GM18858 (cell line): ENCODE measurements around the gene IFNGR2.
"Not testable (repeated sequence)": the region's sequence is repeated elsewhere in the genome, so short reads cannot be mapped to it uniquely, and the experiment has no call there.

Source experiments
- ATAC-seq: cut with Tn5 transposase; IDR thresholded peaks from one replicate; pipeline ENCODE4 v1.9.1; 2021; ENCODE audit not compliant: unreplicated experiment

IFNGR2 gene

DNA sequence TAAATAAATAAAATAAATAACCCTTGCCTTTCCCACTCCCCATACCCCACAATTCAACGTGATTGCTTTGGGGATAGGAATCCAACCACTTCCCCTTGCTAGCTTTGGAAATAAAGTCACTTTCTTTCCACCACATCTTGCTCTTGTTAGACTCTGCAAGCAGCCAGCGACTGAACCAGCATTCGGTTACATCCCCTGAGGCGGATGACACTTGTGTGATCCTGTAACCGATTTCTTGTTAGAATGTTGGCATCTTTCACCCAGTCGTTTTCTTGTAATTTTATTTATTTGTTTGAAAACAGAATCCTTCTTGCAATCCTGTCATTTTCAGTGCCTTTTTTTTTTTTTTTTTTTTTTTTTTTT is 1.6 kb upstream of the IFNGR2 start:
- ATAC-seq: no peak

DNA sequence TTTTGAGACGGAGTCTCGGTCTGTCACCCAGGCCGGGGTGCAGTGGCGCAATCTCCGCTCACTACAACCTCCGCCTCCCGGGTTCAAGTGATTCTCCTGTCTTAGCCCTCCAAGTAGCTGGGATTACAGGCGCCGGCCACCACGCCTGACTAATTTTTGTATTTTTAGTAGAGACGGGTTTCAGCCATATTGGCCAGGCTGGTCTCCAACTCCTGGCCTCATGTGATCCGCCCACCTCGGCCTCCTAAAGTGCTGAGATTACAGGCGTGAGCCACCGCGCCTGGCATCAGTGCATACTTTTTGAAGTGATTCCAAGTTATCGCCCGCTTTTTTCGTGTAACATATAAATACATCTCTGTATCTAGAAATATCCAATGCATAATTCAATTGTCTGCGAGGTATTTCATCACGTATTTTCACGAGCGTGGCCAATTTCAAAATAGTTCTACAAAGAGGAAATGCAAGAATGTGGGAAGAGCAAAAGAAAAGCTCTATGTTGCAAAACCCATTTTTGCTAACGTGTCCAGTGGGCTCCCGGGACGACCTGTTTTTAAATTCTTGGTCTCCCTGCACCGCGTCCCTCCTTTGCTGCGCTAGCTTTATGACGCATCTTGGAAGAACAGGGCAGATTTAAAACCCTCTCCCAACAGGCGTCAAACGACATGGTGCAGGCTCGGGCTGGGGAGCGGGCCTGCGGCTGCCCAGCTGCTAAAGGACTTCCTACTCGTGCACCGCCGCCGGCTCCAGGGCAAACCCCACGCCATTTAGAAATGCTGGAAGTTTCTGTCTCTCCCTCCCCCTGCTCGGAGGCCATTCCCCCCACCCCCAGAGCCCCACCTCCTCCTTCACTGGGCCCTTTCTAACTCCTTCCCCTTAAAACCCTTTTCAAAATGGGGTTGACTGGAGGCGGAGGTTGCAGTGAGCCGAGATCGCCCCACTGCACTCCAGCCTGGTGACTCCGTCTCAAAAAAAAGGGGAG is 923 bp upstream of the IFNGR2 start:
- ATAC-seq: no peak

GRCh38 chr21:33403786-33404585 is 773 bp downstream of the IFNGR2 start:
- no peak for ATAC-seq

GRCh38 chr21:33406493-33406892 is 3.3 kb downstream of the IFNGR2 start:
- ATAC-seq: no peak

DNA sequence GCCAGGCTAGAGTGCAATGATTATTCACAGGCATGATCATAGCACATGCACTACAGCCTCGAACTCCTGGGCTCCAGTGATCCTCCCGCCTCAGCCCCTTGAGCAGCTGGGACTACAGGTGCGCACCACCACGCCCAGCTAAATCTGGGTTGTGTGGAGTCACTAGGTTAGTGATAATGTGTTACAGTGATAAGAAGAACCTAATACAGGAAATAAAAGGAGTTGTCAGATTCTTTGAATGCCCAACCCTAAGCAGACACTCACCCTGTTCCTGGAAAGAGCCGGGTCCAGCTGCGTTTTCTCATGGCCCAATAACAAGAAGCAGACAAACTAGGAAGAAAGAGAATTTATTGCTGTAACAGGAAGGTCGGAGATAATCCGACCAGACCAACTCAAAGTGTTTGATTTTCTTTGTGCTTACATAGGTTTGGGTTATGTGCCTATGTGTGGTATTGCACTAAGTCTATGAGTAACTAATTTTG is 8.8 kb downstream of the IFNGR2 start:
- ATAC-seq: no peak

DNA sequence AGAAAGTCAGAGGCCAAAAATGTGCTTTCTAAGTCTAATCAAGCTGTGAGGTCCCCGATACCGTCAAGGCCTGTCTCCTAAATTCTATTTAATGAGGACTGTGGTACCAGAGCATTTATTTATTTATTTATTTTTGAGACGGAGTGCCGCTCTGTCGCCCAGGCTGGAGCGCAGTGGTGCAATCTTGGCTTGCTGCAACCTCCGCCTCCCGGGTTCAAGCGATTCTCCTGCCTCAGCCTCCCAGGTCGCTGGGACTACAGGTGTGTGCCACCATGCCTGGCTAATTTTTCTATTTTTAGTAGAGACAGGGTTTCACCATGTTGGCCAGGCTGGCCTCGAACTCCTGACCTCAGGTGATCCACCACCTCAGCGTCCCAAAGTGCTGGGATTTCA is 9.2 kb downstream of the IFNGR2 start:
- ATAC-seq: not testable (repeated sequence)

GRCh38 chr21:33412832-33413519 is 9.8 kb downstream of the IFNGR2 start:
- ATAC-seq: no peak

DNA sequence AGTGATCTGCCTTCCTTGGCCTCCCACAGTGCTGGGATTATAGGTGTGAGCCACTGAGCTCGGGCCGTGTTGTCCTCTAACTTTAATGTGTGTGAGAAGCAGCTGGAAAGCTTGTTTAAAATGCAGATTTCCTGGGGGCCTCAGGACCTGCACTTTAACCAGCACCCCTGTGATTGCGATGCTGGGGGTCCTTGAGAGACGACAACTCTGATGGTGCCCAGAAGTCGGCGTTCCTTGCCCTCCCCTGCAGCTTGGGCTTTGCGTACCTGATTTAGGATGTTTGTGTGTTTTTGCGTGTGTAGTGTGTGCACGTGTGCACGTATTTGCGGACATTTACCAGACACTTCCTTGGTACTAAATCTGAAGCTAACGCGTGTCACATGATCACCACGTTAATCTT is 10.9 kb downstream of the IFNGR2 start:
- no peak for ATAC-seq

DNA sequence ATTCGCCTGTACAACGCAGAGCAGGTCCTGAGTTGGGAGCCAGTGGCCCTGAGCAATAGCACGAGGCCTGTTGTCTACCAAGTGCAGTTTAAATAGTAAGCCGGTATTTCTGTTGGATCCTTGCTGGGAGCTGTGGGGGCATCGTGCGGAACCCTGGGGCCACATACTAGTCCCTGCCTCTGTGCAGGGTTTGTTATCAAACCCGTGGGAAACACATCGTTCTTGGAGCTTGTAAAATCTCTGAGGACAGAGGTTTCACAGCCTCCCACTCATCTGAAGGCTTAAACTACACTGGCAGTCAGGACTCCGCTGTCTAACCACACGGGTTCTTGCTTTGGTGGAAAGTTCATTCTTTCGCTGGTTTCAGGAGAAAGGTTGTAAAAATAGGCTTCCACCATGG is 11.7 kb downstream of the IFNGR2 start:
- no peak for ATAC-seq

GRCh38 chr21:33418691-33419090 is 15.5 kb downstream of the IFNGR2 start:
- ATAC-seq: no peak

GRCh38 chr21:33419538-33420123 is 16.4 kb downstream of the IFNGR2 start:
- no peak for ATAC-seq

DNA sequence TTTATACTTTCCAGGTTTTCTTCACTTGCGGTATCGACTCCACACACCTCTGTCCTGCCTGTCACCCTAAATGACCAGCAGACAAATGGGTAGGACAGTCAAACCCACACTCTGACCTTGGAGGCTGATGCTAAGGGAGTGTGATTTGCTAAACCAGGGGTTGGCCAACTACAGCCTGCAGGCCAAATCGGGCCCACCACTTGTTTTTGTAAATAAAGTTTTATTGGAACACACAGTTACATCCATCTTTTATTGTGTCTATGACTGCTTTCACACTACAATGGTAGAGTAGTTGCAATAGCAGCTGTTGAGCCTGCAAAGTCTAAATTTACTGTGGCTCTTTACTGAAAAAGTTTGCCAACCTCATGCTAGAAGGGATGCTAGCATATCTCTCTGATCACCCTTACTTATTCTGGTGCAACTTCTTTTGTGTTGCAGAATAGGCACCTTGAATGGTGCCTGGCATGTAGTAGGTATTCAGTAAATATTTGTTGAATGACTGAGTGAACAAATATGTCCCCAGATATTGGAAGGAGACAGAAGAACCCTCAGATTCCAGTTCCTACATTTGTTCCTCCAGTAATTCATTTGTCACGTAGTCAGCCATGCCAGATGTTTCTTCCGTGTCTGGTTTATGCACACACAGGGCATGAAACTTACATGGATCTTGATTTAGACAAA is 18.6 kb downstream of the IFNGR2 start:
- no peak for ATAC-seq

- no peak for ATAC-seq
These were observed 21.0 kb downstream of the IFNGR2 start for GRCh38 chr21:33424214-33424613.

- no peak for ATAC-seq
These were observed 22.6 kb downstream of the IFNGR2 start for GRCh38 chr21:33425825-33426224.

DNA sequence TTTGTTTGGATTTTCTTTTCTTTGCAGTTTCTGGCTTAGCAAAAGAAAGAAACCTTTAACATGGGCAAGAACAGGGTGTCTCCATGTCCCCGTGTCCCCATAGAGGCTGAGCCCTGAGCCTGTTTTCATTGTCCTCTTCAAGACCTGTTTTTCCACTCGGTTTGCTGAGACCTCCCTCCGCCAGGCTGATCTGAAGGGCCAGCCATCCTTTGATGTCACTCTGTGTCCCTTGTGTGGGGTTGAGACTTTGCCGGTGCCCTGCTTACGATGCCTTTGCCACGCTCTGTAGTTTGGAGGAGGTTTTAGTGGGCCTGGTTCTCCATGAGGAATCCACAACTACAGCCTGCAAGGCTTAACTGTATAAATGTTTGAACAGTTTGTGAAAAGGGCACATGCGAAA is 23.8 kb downstream of the IFNGR2 start:
- no peak for ATAC-seq

DNA sequence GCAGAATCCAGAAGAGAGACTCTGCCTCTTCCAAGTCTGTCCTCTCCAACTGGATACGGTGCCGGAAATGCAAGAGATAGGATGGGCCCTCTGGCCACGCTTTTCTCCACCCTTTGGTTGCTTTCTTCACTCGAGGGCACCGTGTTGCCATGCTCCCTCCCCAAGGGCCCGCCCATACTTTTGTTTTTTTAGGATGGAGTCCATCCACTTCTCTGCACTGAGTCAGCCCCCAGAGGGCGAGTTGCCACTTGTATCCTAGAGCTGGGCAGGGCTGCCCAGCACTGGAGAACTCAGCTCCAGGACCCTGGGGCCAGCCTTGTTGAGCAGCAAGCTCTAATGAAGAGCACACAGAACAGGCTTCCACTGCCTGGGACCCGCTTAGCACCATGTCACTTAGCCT is 25.5 kb downstream of the IFNGR2 start:
- ATAC-seq: no peak

DNA sequence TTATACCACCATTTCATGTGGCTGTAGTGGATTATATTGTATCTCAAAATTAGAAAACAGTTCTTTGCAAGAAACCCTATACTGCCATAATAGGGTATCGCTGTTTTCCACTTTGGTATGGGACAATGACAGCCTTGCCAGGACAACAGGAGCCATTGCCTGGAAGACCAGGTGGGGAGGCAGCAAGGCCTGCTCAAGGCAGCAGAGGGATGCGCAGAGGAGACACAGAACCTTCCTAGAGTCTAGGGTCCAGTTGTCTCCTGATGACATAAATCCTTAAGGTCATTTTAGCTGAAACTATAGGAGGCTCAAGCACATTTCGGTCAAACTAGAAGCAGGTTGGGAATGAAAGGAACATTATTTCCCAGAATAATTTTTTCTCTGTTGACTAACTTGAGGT is 27.6 kb downstream of the IFNGR2 start:
- ATAC-seq: no peak

DNA sequence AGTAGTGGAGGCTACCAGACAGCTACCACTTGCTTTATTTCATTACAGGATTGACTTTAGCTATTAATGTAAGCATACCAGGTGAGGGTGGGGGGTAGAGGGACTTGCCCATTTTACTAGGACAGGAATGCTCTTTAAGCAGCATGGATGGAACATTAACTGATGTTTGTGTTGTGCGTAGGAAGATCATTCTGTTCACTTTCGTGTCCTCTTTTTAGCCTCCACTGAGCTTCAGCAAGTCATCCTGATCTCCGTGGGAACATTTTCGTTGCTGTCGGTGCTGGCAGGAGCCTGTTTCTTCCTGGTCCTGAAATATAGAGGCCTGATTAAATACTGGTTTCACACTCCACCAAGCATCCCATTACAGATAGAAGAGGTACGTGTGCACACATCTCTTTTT is 29.3 kb downstream of the IFNGR2 start:
- ATAC-seq: no peak

GRCh38 chr21:33433001-33433400 is 29.8 kb downstream of the IFNGR2 start:
- ATAC-seq: no peak

DNA sequence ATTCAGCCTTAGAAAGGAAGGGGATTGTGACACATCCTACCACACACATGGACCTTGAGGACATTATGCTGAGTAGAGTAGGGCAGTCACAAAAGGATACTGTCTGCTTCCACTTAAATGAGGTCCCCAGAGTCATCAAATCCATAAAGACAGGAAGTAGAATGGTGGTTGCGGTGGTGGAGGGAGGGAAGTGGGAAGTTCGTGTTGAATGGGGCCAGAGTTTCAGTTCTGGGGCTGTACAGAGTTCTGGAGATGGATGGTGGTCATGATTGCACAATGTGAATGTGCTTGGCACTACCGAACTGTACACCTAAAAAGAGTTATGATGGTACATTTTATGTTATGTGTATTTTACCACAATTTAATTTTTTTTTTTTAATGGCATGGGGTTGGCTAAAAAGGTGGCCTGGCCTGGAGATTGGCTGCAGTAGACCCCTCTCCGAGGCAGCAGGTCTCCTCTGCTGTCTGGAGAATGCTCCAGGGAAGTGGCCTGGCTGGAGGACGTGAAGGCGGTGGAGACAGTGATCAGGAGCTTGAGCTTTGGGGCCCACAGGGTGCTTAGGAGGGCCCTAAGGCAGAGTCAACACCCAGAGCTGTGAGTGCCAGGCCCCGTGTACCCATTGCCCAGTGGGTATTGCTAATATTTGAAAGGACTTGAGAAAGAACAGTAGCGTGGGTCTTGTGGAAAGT is 30.4 kb downstream of the IFNGR2 start:
- no peak for ATAC-seq
